NCI-H2029 (cell line): ENCODE measurements around the gene RGMA.

Experiments used
- DNase-seq: peaks from one replicate; lab custom pipeline; 2025; lab: John Stamatoyannopoulos, UW

Gene RGMA

GRCh38 chr15:93017526-93017925, 71.5 kb downstream of the RGMA start:
- DNase-seq, result no peak

GRCh38 chr15:93012786-93013185, 76.2 kb downstream of the RGMA start:
- DNase-seq, result no peak

DNA sequence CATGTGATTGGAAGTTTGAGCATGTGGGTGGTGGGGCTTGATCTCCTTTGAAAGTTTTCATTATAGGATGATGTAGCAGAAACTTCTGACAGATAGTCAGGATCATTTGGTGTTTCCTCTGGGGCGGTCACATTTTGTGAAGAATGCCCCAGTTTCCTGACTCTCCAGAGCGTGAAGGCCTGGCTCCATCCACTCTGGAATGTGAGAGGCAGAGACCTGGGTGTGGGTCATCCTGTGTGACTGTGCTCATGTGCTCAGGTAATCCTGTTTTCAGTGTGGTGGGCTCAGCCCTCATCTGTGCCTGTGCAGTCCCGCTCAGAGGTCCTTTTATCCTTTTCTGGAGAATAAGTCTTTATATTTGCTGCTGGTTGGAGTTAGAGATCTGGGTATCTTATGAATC, 81.0 kb downstream of the RGMA start:
- DNase-seq, result no peak

- no peak for DNase-seq
Observed at GRCh38 chr15:93005133-93005532, 83.9 kb downstream of the RGMA start.

DNA sequence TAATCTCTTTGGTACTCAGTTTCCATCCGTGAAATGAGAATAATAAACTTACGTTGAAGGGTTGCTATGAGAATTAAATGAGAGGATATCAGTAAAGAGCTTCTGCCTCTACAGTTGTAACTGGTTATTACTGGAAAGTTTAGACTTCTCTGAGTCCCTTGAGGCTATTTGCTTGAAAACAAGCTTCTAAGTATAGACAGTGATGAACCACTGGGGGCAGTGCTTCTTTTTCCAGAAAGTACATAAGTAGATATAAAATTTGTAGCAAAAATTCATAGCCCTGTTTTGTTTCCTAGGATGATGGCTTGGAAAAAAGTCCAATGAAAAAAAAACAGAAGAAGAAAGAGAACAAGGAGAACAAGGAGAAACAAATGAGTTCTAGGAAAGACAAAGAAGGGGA, 87.1 kb downstream of the RGMA start:
- DNase-seq, result no peak

DNA sequence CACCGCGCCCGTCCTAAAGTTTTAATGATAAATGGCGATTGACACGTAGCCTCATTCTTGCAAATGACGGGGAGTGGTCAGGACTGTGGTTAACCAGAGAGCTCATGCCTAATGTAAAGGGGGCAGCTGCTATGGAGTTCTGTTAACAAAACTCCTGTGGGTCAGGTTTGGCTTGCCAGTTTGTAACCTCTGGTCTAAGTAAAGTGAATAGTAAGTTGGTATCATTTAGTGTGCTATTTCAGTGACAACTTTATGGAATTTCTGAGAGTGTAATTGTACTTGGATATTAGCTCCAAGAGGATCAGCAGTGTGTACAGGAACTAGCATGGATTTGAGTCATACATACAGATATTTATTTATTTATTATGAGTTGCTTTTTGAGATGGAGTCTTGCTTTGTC, 87.9 kb downstream of the RGMA start:
- no peak for DNase-seq

DNA sequence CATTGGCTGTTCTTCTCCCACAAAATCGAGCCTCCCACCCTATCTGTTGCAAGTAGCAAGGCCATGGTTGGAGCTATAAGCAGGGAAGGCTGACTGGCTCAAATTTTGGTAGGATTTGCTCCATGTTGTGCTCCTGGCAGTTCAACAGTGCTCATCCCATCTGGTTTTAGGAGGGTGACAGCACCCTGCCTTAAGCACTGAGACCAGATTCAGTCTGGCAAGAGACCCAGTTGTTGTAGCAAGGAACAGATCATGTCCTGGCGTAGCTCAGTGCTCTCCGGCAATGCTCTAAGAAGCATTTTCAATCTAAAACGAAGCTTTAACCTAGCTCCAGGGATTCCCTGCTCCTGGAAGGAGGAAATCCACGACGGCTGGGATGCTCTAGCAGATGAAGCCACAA, 91.2 kb downstream of the RGMA start:
- no peak for DNase-seq

DNA sequence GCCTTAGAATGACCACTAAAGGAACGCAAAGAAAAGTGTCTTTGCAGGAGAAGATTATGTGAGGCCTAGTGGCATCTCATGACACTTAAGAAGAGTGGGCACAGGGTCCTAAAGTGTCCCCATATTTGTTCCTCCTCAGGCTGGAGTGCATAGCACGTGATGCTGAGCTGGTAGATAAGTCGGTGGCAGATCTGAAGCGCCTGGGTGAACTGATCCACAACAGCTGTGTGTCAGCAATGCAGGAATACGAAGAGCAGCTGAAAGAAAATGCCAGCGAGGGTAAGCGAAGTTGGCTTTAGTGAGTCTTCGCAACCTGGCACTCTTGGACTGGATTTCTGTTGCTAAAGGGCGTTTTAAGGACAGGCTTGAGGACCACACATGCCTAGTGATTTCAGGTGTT, 96.3 kb downstream of the RGMA start:
- DNase-seq, result no peak

- DNase-seq, result no peak
Observed at GRCh38 chr15:92990031-92990430, 99.0 kb downstream of the RGMA start.

- DNase-seq, result no peak
Observed at GRCh38 chr15:92989470-92989869, 99.5 kb downstream of the RGMA start.
